Ureter (tissue), 1 donor: Measurements from ENCODE around the gene BCAS3. TPM values are rescaled to one million over a fixed set of nuclear protein-coding genes. Genes with fewer than 3 reads are reported as not detected.

ENCODE experiments used
- DNase-seq: peaks from one replicate; pipeline ENCODE4 v3.0.0-alpha.2; 2020; ENCODE audit warnings: low spot score
- total RNA-seq: library from RNA; stranded (reverse); gene quantifications from one replicate; pipeline ENCODE4 v1.2.4, GENCODE V29; 2023
- donor health status: DM: yes; HTN: yes; CAD: no.

Gene BCAS3
- total RNA-seq, 1 donor from 2014 or later = 57.9 TPM

DNA sequence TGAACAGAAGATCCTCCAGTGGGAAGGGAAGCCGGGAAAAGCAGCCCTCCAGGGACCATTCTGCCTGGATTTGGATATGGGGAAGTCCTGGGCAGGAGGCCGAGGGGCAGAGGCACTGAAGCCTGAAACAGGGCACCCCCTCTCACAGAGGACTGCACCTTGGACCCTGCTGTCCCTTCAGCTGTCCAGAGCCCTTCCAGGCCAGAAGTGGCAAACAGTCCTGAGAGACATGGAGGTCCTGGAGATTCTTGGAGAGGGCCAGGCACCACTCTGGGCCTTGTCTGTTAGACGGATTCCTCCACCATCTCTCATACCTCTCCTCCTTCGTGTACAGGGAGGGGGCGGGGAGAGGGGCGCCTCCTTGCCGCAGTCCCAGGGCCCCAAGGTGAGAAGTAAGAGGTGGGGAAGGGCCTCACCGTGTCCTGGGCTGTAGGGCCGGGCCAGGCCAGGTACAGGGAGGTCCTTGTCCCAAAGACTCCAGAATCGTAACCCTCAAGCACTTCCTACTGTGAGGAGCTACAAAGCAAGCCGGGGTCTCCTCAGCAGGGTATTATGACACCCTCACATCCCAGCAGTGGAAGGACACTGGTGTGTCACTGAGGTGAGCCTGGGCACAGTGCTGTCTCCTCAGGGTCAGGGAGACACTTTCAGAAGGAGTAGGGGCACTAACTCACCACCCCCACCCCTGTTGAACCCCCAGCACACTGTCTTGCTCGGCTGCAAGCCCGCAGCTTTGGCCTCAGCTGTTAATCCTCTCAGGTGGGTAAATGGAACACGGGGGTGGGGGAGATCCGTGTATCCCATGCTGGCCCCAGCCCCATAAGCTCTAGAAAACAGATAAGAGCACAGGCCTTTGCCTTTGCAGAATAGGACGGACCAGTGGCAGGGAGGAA lies 705.4 kb downstream of the BCAS3 start:
- DNase-seq = no peak

DNA sequence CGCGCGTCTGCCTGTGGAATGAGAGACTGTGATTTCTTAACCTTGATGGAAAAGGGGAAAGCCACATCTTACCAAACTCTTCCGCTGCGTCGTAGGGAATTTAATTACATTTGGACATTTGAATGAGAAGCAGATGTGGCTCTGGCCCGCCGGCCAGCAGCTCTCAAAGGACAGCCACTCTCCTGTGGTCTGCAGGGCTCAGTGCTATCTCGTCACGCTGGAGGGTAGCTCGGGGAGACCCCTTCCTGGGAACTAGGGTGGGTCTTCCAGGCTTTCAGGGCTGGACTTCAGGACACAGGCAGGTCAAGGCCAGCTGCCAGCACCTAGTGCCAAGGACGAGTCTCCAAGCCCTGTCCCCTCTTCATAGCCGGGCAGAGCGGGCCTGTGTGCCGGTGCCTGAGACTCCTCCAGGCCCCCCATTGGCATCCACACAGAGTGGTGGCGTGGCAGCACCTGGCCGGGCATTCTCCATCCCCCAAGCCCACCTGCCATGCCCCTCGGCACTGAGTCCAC lies 706.1 kb downstream of the BCAS3 start:
- DNase-seq = no peak

DNA sequence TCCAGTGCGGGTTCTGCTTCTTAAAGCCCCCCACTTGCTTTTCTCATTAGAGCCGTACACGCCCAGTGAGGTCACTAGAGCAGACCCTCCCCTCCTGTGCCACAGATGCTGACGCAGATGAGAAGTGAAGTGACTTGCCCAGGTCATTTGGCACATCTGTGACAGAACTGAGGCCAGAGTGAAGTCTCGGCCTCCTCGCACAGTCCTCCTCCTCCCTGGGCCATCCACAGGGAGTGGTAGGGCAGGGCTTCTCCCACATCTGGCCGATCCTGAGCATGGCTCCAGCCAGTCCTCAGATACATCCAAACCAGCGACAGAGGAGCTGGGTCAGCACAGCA lies 706.7 kb downstream of the BCAS3 start:
- no peak for DNase-seq

- DNase-seq = no peak
These were observed 707.3 kb downstream of the BCAS3 start for GRCh38 chr17:61384692-61385576.

DNA sequence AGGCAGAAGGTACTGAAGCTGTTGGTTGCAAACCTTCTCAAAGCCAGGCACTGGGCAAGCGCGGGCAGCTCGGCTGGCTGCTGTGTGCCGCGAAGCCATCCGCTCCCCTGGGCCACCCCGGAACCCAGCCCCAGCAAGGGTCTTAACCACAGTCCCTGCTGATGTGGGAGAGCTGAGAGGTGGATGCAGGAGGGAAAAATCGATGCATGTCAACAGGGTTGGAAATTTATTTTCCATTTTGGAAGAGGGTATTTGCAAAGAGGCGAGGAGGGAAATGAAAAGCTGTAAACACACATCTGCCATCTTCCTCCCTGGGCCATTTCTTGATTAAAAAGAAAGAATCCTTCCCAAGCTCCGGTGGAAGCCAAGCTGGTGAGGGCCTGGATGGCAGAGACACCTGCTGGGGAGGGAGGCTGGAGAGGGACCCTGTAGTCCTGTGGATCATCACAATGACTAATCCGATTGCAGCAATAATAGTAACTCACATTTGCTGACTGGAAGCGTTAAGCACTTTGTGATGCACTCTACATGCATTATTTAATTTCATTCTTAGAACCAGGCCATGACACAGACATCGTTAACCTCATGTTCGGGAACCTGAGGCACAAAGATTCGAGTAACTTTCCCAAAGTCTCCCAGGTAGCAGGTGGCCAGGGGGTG lies 708.1 kb downstream of the BCAS3 start:
- DNase-seq = no peak

DNA sequence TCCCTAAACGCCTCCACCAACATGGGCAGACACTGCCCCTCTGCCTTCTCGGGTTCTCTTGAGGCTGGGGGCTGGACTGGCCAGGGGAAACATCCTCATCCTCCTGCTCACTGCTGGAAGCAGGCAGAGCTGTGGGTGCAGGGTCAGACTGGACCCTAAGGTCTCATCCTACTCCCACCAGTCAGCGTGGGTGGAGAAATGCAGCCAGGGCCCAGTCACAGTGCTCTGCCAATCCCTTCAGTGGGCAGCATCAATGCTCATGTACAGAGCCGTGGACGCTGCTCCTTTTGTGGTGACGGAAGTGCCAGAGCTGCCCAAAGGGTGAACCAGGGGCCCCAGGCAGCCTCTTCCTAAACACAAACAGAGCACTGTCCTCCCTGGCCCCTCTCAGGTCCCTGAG lies 708.6 kb downstream of the BCAS3 start:
- DNase-seq = no peak

- DNase-seq = no peak
These were observed 709.4 kb downstream of the BCAS3 start for GRCh38 chr17:61387011-61387410.

GRCh38 chr17:61387511-61388305 lies 710.1 kb downstream of the BCAS3 start:
- DNase-seq = no peak

GRCh38 chr17:61388561-61389356 lies 711.1 kb downstream of the BCAS3 start:
- DNase-seq = no peak

- no peak for DNase-seq
These were observed 712.2 kb downstream of the BCAS3 start for GRCh38 chr17:61389670-61390478.

GRCh38 chr17:61390479-61390791 lies 712.8 kb downstream of the BCAS3 start:
- DNase-seq = no peak

GRCh38 chr17:61391595-61392291 lies 714.1 kb downstream of the BCAS3 start:
- DNase-seq = no peak

- no peak for DNase-seq
These were observed 715.0 kb downstream of the BCAS3 start for GRCh38 chr17:61392679-61393078.

DNA sequence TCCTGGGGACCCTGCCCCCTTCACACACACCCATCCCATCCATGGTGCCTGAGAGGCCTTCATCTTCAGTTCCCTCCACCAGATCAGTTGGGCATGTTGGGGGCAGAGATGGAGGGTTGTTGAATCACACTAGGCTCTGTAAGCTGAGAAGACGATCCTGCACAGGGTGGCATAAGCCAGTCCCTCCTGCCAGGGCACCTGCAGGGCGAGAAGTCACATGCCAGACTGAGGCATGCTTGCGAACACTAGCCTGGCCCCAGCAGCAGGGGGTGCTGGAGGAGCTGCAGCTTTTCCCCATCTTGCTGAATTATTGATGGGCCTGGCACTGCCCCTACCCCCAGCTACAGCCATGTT lies 715.9 kb downstream of the BCAS3 start:
- DNase-seq = no peak

DNA sequence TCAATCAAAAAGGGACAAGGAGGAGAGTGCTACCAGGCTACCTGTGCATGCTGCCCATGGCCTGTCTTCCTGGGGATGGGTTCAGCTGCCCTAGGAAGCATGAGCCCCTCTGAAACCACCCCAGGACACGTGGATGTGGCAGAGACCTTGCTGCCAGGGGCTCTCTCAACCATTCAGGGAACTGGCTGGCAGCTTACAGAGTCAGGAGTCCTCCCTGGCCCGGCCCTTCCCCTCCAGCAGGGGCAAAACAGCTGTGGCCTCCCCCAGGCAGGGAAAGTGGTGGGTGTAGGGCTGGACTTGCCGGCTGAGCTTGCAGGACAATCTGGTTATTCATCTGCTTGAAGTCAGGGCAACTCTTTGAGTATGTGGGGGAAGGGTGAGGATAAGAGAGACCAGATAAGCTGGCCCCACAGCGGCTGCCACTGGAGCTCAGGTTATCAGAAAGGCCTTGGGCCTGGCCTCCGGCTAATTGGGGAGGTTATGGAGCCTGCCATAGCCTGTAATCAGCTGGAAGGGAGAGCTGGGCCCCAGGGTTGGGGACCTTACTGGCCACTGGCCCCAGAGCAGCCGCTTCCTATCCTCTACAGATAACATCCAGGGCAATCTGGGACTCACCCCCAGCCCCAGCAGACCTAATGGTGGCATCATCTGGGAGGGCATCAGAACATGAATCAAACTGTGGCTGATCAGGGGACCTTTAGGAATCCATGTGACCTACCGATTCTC lies 716.4 kb downstream of the BCAS3 start:
- DNase-seq = no peak

DNA sequence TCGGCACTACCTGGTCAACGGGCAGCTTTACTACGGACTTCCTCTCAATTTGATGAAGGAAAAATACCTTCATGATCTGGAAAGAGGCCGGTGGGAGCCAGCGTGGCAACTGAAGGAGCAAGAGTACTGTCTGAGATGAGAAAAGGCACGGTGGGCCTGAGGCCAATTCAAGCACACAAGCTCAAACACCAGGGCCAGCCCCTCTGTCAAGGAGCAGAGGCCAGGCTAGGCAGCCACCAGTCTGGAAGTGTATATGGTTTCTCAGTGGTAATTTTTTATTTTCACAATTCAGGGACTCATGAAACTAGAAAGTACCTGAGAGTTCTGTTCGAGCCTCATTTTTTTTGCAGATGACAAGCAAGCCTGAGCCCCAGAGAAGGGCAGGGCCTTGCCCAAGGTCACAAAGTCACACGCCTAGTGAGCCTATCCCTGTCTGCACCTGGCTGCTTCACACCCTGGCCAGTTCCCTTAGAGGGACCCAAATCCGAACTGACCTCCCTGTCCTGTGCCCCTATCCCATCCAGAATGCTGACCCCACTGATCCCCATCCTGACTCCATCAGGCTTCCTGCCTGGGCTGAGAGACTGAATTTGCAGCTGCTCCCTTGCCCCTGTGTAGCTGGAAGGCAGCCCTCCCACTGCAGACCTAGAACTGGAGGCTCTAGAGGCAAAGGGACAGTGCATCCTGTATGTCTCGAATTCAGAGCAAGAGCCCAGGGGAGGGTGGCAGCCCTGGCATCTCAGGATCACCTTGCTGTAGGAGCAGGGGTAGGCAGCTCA lies 717.2 kb downstream of the BCAS3 start:
- DNase-seq = no peak

DNA sequence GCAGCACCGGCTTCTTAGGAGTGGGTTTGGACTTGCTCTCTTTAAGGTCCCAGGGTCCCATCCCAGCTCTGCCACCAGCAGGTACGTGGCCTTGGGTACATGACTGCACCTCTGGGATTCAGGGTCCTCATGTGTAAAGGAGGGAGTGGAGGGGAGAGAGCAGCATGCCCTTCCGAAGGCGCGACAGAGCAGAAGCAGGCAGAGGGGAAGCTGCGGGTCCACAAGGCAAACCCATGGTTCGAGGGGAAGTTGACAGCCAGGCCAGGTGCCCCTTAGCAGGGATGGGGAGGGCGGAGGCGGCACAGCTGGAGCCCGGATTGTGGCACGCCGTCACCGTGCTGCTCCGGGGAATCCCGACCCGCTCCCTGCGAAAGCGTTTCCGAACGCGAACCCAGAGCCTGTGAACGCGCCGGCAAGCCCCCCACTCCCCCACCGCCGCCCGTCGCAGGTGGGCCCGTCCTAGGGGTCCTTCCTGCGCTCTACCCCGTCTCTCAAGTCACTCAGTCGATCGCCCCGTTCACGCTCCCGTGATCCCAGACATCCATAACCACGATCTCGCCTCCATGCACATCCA lies 717.8 kb downstream of the BCAS3 start:
- DNase-seq = no peak
